Smooth muscle cell (in vitro differentiated cells): ENCODE measurements around the gene PLA2G7. TPM values are rescaled to one million over a fixed set of nuclear protein-coding genes. Genes with fewer than 3 reads are reported as not detected.

Experiments used
- DNase-seq: peaks from one replicate; lab custom pipeline; 2025; ENCODE audit not compliant: unreplicated experiment; lab: John Stamatoyannopoulos, UW
- H2AFZ ChIP-seq: fragments of 200-600 bp; sonication (generic); 2 replicates; pipeline ENCODE4 v1.6.0; 2016; ENCODE audit warnings: antibody characterized with exemption, low read depth, mild to moderate bottlenecking
- H3F3A ChIP-seq: fragments of 200-600 bp; sonication (generic); 2 replicates; pipeline ENCODE4 v1.6.0; 2017; ENCODE audit warnings: antibody characterized with exemption, low read depth
- H3K27ac ChIP-seq: fragments of 200-600 bp; sonication (generic); 2 replicates; pipeline ENCODE4 v1.5.1; 2016; ENCODE audit warnings: low read depth, mild to moderate bottlenecking
- H3K27me3 ChIP-seq: fragments of 200-600 bp; sonication (generic); 2 replicates; pipeline ENCODE4 v1.6.1; 2016; ENCODE audit warnings: low read depth, mild to moderate bottlenecking
- H3K36me3 ChIP-seq: fragments of 200-600 bp; sonication (generic); 2 replicates; pipeline ENCODE4 v1.5.1; 2016; ENCODE audit warnings: low read depth
- H3K4me1 ChIP-seq: fragments of 200-600 bp; sonication (generic); 2 replicates; pipeline ENCODE4 v1.5.1; 2016; ENCODE audit warnings: low read depth
- H3K4me2 ChIP-seq: fragments of 200-600 bp; sonication (generic); 2 replicates; pipeline ENCODE4 v1.6.0; 2016; ENCODE audit warnings: mild to moderate bottlenecking
- H3K4me3 ChIP-seq: fragments of 200-600 bp; sonication (generic); 2 replicates; pipeline ENCODE4 v1.5.1; 2016; ENCODE audit warnings: mild to moderate bottlenecking
- H3K79me2 ChIP-seq: fragments of 200-600 bp; sonication (generic); 2 replicates; pipeline ENCODE4 v1.6.0; 2016; ENCODE audit warnings: low read depth, mild to moderate bottlenecking
- H3K9ac ChIP-seq: fragments of 200-600 bp; sonication (generic); 2 replicates; pipeline ENCODE4 v1.6.0; 2016; ENCODE audit warnings: low read depth
- H3K9me3 ChIP-seq: fragments of 200-600 bp; sonication (generic); replicated peaks from 2 replicates; pipeline ENCODE4 v1.5.1; 2016; ENCODE audit warnings: low read depth
- H4K20me1 ChIP-seq: fragments of 200-600 bp; sonication (generic); 2 replicates; pipeline ENCODE4 v1.6.0; 2016; ENCODE audit warnings: low read depth
- CTCF ChIP-seq: fragments of 200-600 bp; sonication (generic); IDR thresholded peaks from 2 replicates; pipeline ENCODE4 v1.5.1; 2017; ENCODE audit warnings: borderline replicate concordance, mild to moderate bottlenecking, antibody characterized with exemption; ENCODE audit not compliant: insufficient read depth, poor library complexity, severe bottlenecking
- WGBS: methylation state at CpG from one replicate; pipeline ENCODE4 v1.1.7; 2016; ENCODE audit warnings: low lambda C conversion rate; 5-methylcytosine and 5-hydroxymethylcytosine counted together
- polyA plus RNA-seq: library from polyadenylated mRNA; unstranded; fragments of >200 nt; fragmentation: Nextera tagmentation; extraction: Ambion mirVana; gene quantifications from 2 replicates; pipeline ENCODE4 v1.2.1, GENCODE V29; 2016
- total RNA-seq: library from RNA; depleted of rRNA; stranded (reverse); fragments of >200 nt; gene quantifications from 2 replicates; pipeline ENCODE4 v1.2.3, GENCODE V29; 2014

The PLA2G7 gene
- total and polyA plus RNA-seq, 2 experiments from 2014 or later = 0.30 to 1.2 TPM

- H3K4me1 ChIP-seq = no peaks in the 10 kb centered on the region
- H3K27ac ChIP-seq = no peak overlapping the region
- no peak overlapping the region for H3K4me3 ChIP-seq
- H3K4me2 ChIP-seq = no peak overlapping the region
- H3K27me3 ChIP-seq = peaks cover 21% of the 10 kb centered on the region
- DNase-seq = no peak
- no peak for TF ChIP-seq CTCF
- H3F3A ChIP-seq = no peaks in the 10 kb centered on the region
- no peaks in the 10 kb centered on the region for H3K9me3 ChIP-seq
- WGBS = 95% methylated on average over 2 of the region's 2 CpGs
- no peak overlapping the region for H2AFZ ChIP-seq
- no peaks in the 10 kb centered on the region for H4K20me1 ChIP-seq
- no peaks in the 10 kb centered on the region for H3K79me2 ChIP-seq
- no peaks in the 10 kb centered on the region for H3K36me3 ChIP-seq
- H3K9ac ChIP-seq = no peak overlapping the region
These were observed 44.9 kb downstream of the PLA2G7 start for GRCh38 chr6:46690141-46690755.

GRCh38 chr6:46689657-46690056, 45.5 kb downstream of the PLA2G7 start:
- DNase-seq = no peak
- Histone ChIP-seq H3K36me3 (no peaks in the 10 kb centered on the region), H3K4me3 (no peak overlapping the region), H3K27ac (no peak overlapping the region), H3K79me2 (no peaks in the 10 kb centered on the region), H3K4me1 (no peaks in the 10 kb centered on the region), H3K27me3 (peaks cover 20% of the 10 kb centered on the region), H3K4me2 (no peak overlapping the region), H3F3A (no peaks in the 10 kb centered on the region), H3K9ac (no peak overlapping the region), H2AFZ (no peak overlapping the region), H4K20me1 (no peaks in the 10 kb centered on the region), H3K9me3 (no peaks in the 10 kb centered on the region)
- 94% methylated on average over 3 of the region's 3 CpGs for WGBS
- no peak for TF ChIP-seq CTCF

- no peaks in the 10 kb centered on the region for H3K79me2 ChIP-seq
- no peak for DNase-seq
- no peak for TF ChIP-seq CTCF
- no peaks in the 10 kb centered on the region for H4K20me1 ChIP-seq
- H3K9me3 ChIP-seq = no peaks in the 10 kb centered on the region
- H3K27ac ChIP-seq = no peak overlapping the region
- no peak overlapping the region for H3K9ac ChIP-seq
- H3K4me1 ChIP-seq = no peaks in the 10 kb centered on the region
- H3K4me2 ChIP-seq = no peak overlapping the region
- no peak overlapping the region for H2AFZ ChIP-seq
- H3F3A ChIP-seq = no peaks in the 10 kb centered on the region
- H3K27me3 ChIP-seq = peaks cover 20% of the 10 kb centered on the region
- no peak overlapping the region for H3K4me3 ChIP-seq
- WGBS = 97% methylated on average over 13 of the region's 13 CpGs
- H3K36me3 ChIP-seq = no peaks in the 10 kb centered on the region
These were observed 46.2 kb downstream of the PLA2G7 start for GRCh38 chr6:46688966-46689335.

GRCh38 chr6:46688117-46688965, 46.8 kb downstream of the PLA2G7 start:
- Histone ChIP-seq H4K20me1 (no peaks in the 10 kb centered on the region), H3K27me3 (peaks cover 20% of the 10 kb centered on the region), H3K4me3 (no peak overlapping the region), H3F3A (no peaks in the 10 kb centered on the region), H3K36me3 (no peaks in the 10 kb centered on the region), H3K4me1 (no peaks in the 10 kb centered on the region), H3K79me2 (no peaks in the 10 kb centered on the region), H2AFZ (no peak overlapping the region), H3K27ac (no peak overlapping the region), H3K9ac (no peak overlapping the region), H3K4me2 (no peak overlapping the region), H3K9me3 (no peaks in the 10 kb centered on the region)
- 97% methylated on average over 72 of the region's 85 CpGs for WGBS
- DNase-seq = no peak
- no peak for TF ChIP-seq CTCF
